Stimulated activated CD4-positive, alpha-beta T cell treated with anti-CD3 and anti-CD28 coated beads, Interleukin-15, amount 100 ng/mL, for 24 hours (primary cell): ENCODE data around the gene STXBP5L.
"Not testable (repeated sequence)": the region's sequence is repeated elsewhere in the genome, so short reads cannot be mapped to it uniquely, and the experiment has no call there.

Source experiments
- DNase-seq: peaks from one replicate; pipeline ENCODE4 v3.0.0-alpha.2; 2020

Gene STXBP5L

GRCh38 chr3:121063628-121064027 is 155.6 kb downstream of the STXBP5L start:
- no peak for DNase-seq

GRCh38 chr3:121064121-121064520 is 156.1 kb downstream of the STXBP5L start:
- no peak for DNase-seq

- no peak for DNase-seq
These were observed 164.1 kb downstream of the STXBP5L start for GRCh38 chr3:121072133-121072532.

GRCh38 chr3:121073011-121073410 is 165.0 kb downstream of the STXBP5L start:
- no peak for DNase-seq

- no peak for DNase-seq
These were observed 167.2 kb downstream of the STXBP5L start for GRCh38 chr3:121075191-121075590.

GRCh38 chr3:121078378-121079101 is 170.5 kb downstream of the STXBP5L start:
- not testable (repeated sequence) for DNase-seq

GRCh38 chr3:121096953-121097352 is 188.9 kb downstream of the STXBP5L start:
- DNase-seq: no peak

GRCh38 chr3:121111086-121111485 is 203.1 kb downstream of the STXBP5L start:
- DNase-seq: not testable (repeated sequence)

- DNase-seq: no peak
These were observed 204.1 kb downstream of the STXBP5L start for GRCh38 chr3:121111914-121112612.

GRCh38 chr3:121126033-121126706 is 218.2 kb downstream of the STXBP5L start:
- no peak for DNase-seq

- DNase-seq: no peak
These were observed 218.7 kb downstream of the STXBP5L start for GRCh38 chr3:121126707-121127035.

- no peak for DNase-seq
These were observed 244.6 kb downstream of the STXBP5L start for GRCh38 chr3:121152573-121152972.

- DNase-seq: no peak
These were observed 245.8 kb downstream of the STXBP5L start for GRCh38 chr3:121153851-121154250.

GRCh38 chr3:121155028-121155427 is 247.0 kb downstream of the STXBP5L start:
- DNase-seq: no peak

GRCh38 chr3:121165397-121165837 is 257.4 kb downstream of the STXBP5L start:
- no peak for DNase-seq

GRCh38 chr3:121167374-121168139 is 259.6 kb downstream of the STXBP5L start:
- no peak for DNase-seq

GRCh38 chr3:121175083-121175482 is 267.1 kb downstream of the STXBP5L start:
- DNase-seq: no peak

- DNase-seq: not testable (repeated sequence)
These were observed 282.6 kb downstream of the STXBP5L start for GRCh38 chr3:121190626-121191025.

- no peak for DNase-seq
These were observed 294.6 kb downstream of the STXBP5L start for GRCh38 chr3:121202573-121202972.

GRCh38 chr3:121223116-121223515 is 315.1 kb downstream of the STXBP5L start:
- DNase-seq: no peak

- no peak for DNase-seq
These were observed 321.0 kb downstream of the STXBP5L start for GRCh38 chr3:121228971-121229370.

- DNase-seq: not testable (repeated sequence)
These were observed 322.2 kb downstream of the STXBP5L start for GRCh38 chr3:121230194-121230593.

GRCh38 chr3:121231872-121232271 is 323.9 kb downstream of the STXBP5L start:
- DNase-seq: no peak
